ENCODE results near the gene PRPF6. TPM values are rescaled to one million over a fixed set of nuclear protein-coding genes. Genes with fewer than 3 reads are reported as not detected.
A peak's percentile ranks its signal among the peaks of the same experiment; 100 is the strongest.

Gene PRPF6
- total and polyA plus RNA-seq, 2 of the 13 experiments (the other 11 are each of a cell fraction or from before 2014, with no cell fraction given) = 63.7 to 101 TPM

GRCh38 chr20:64053841-64054661 lies 73.1 kb downstream of the PRPF6 start (continued):
- no peak; the same call in 1 of the 2 replicates for TF ChIP-seq AHDC1 (CRISPR knock-in tag; IDR thresholded peaks at IDR 0.05; ENCODE audit: borderline replicate concordance)
- peak; percentile 54; the same call in 1 of the 2 replicates for TF ChIP-seq MTA1 (CRISPR knock-in tag; IDR thresholded peaks at IDR 0.05; ENCODE audit: borderline replicate concordance)
- no peak; the same call in 1 of the 2 replicates for TF ChIP-seq SSRP1 (CRISPR knock-in tag; IDR thresholded peaks at IDR 0.05)
- peak; percentile 77; the same call in 1 of the 2 replicates for TF ChIP-seq ZNF350 (CRISPR knock-in tag; IDR thresholded peaks at IDR 0.05; ENCODE audit: borderline replicate concordance, low read depth)
- TF ChIP-seq EZH2 (conservative IDR thresholded peaks at IDR 0.05; ENCODE audit: low read depth, low read length) = no peak
- peak; percentile 81 for TF ChIP-seq MEIS2 (CRISPR knock-in tag; IDR thresholded peaks at IDR 0.05)
- TF ChIP-seq KDM4B (CRISPR knock-in tag; IDR thresholded peaks at IDR 0.05) = peak; percentile 56
- no peak for TF ChIP-seq ZSCAN22 (CRISPR knock-in tag; IDR thresholded peaks at IDR 0.05)
- TF ChIP-seq KMT2A (CRISPR knock-in tag; IDR thresholded peaks at IDR 0.05) = peak; percentile 62; the same call in 1 of the 2 replicates
- TF ChIP-seq THAP9 (CRISPR knock-in tag; IDR thresholded peaks at IDR 0.05; ENCODE audit: borderline replicate concordance) = peak; percentile 80; the same call in 1 of the 2 replicates
- peak; percentile 78 for TF ChIP-seq MXD3 (CRISPR knock-in tag; IDR thresholded peaks at IDR 0.05)
- 0 out of 2 replicates have a peak, but pooled peaks have one; percentile 89 for TF ChIP-seq CREB3 (CRISPR knock-in tag; IDR thresholded peaks at IDR 0.05)
- TF ChIP-seq NBN (conservative IDR thresholded peaks at IDR 0.05) = no peak
- no peak for TF ChIP-seq MNT (IDR thresholded peaks at IDR 0.05)
- peak; percentile 81 for TF ChIP-seq IRF2 (CRISPR knock-in tag; IDR thresholded peaks at IDR 0.05)
- no peak for TF ChIP-seq SRSF9 (IDR thresholded peaks at IDR 0.05; ENCODE audit: borderline replicate concordance, insufficient read depth, low read depth, low read length, poor library complexity, severe bottlenecking)
- no peak for TF ChIP-seq PTBP1 (IDR thresholded peaks at IDR 0.05; ENCODE audit: low read depth, low read length, poor library complexity, severe bottlenecking)

Data from HepG2 (cell line).